ENCODE measurements around the gene SEZ6L2.
A peak's percentile ranks its signal among the peaks of the same experiment; 100 is the strongest.

SEZ6L2 gene

GRCh38 chr16:29899516-29900101 is at the start of gene SEZ6L2:
Gene SEZ6L2, minus strand, starts transcription at chr16:29899550. Its CDS starts 531 bp downstream, at chr16:29899019.
- Histone ChIP-seq H3K36me3 (ENCODE audit: insufficient read depth, low read length) (no peaks in the 10 kb centered on the region), H4K20me1 (ENCODE audit: insufficient read depth, low read length) (no peaks in the 10 kb centered on the region), H3F3A (ENCODE audit: insufficient read depth, low read length) (no peaks in the 10 kb centered on the region), H3K79me2 (ENCODE audit: insufficient read depth, low read length) (no peaks in the 10 kb centered on the region), H3K27ac (ENCODE audit: low read depth, low read length, poor library complexity, severe bottlenecking) (no peak within 1 kb of the TSS), H3K4me2 (ENCODE audit: low read length) (peak within 1 kb of the TSS; percentile 64), H3K9me2 (ENCODE audit: low read depth, low read length) (no peaks in the 10 kb centered on the region), H3K27me3 (ENCODE audit: insufficient read depth, low read length) (no peaks in the 10 kb centered on the region), H3K9me3 (ENCODE audit: low read length) (no peaks in the 10 kb centered on the region), H3K4me1 (ENCODE audit: insufficient read depth, low read length, severe bottlenecking) (peaks cover 5% of the 10 kb centered on the region), H3K9ac (ENCODE audit: low read length) (no peak within 1 kb of the TSS), H3K4me3 (ENCODE audit: low read depth, low read length, poor library complexity, severe bottlenecking) (peak within 1 kb of the TSS; percentile 57), H2AFZ (ENCODE audit: low read length) (no peak within 1 kb of the TSS)
- TF ChIP-seq EZH2 (IDR thresholded peaks at IDR 0.05; ENCODE audit: borderline replicate concordance, low read length) (no peak), CTCF (IDR thresholded peaks at IDR 0.05; ENCODE audit: low read length) (no peak)

GRCh38 chr16:29947897-29948296 is 48.5 kb upstream of the SEZ6L2 start:
- Histone ChIP-seq H2AFZ (ENCODE audit: low read length) (no peak overlapping the region), H3K4me3 (ENCODE audit: low read depth, low read length, poor library complexity, severe bottlenecking) (no peak overlapping the region), H3K4me2 (ENCODE audit: low read length) (no peak overlapping the region), H4K20me1 (ENCODE audit: insufficient read depth, low read length) (no peaks in the 10 kb centered on the region), H3F3A (ENCODE audit: insufficient read depth, low read length) (no peaks in the 10 kb centered on the region), H3K9me2 (ENCODE audit: low read depth, low read length) (no peaks in the 10 kb centered on the region), H3K9me3 (ENCODE audit: low read length) (0 out of 2 replicates have a peak, but pooled peaks cover 3% of the 10 kb centered on the region), H3K4me1 (ENCODE audit: insufficient read depth, low read length, severe bottlenecking) (peaks cover 9% of the 10 kb centered on the region), H3K79me2 (ENCODE audit: insufficient read depth, low read length) (no peaks in the 10 kb centered on the region), H3K9ac (ENCODE audit: low read length) (no peak overlapping the region), H3K36me3 (ENCODE audit: insufficient read depth, low read length) (no peaks in the 10 kb centered on the region; the same call in 1 of the 2 replicates), H3K27me3 (ENCODE audit: insufficient read depth, low read length) (peaks cover 2% of the 10 kb centered on the region; the same call in 1 of the 2 replicates), H3K27ac (ENCODE audit: low read depth, low read length, poor library complexity, severe bottlenecking) (no peak overlapping the region)
- no peak for TF ChIP-seq CTCF (IDR thresholded peaks at IDR 0.05; ENCODE audit: low read length)
- TF ChIP-seq EZH2 (IDR thresholded peaks at IDR 0.05; ENCODE audit: borderline replicate concordance, low read length) = no peak

DNA sequence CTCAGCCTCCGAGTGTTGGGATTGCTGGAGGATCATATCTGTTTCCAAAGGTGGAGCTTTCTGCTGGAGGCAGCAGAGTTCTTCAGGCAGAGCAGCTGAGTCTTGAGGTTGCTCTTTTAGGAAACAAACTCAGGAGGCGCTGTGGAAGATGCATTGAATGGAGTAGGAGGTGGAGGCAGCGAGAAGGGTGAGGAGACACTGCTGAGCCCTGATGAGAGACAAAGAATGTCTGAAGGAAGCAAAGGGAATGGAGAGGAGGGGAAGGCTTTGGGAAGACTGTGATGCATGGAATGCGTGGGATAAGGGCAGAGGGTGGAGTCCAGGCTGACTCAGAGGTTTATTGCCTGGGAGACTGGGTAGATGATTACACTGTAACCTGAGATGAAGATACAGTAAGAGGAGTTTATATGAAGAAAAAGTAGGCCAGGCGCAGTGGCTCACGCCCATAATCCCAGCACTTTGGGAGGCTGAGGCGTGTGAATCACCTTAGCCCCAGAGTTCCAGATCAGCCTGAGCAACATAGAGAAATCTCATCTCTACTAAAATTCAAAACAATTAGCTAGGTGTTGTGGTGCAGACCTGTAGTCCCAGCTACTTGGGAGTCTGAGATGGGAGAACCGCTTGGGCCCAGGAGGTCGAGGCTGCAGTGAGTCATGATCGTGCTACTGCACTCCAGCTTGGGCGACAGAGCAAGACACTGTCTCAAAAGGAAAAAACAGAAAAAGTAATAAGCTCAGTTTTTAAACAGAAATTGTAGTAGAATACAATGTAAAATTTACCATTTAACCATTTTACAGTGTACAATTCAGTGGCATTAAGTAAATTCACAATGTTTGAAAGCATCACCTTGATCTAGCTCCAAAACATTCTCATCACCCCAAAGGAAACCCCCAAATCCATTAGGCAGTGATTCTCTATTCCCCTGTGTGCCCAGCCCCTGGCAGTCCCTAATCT is 44.8 kb upstream of the SEZ6L2 start:
- H3K4me2 ChIP-seq (ENCODE audit: low read length) = peak overlapping the region; percentile 24; the same call in 1 of the 2 replicates

More for the DNA sequence above, 44.8 kb upstream of the SEZ6L2 start:
- Histone ChIP-seq H2AFZ (ENCODE audit: low read length) (no peak overlapping the region), H3K9me3 (ENCODE audit: low read length) (no peaks in the 10 kb centered on the region), H3K79me2 (ENCODE audit: insufficient read depth, low read length) (no peaks in the 10 kb centered on the region), H3K9me2 (ENCODE audit: low read depth, low read length) (no peaks in the 10 kb centered on the region), H4K20me1 (ENCODE audit: insufficient read depth, low read length) (no peaks in the 10 kb centered on the region), H3K27me3 (ENCODE audit: insufficient read depth, low read length) (peaks cover 7% of the 10 kb centered on the region; the same call in 1 of the 2 replicates), H3K4me3 (ENCODE audit: low read depth, low read length, poor library complexity, severe bottlenecking) (no peak overlapping the region), H3K36me3 (ENCODE audit: insufficient read depth, low read length) (no peaks in the 10 kb centered on the region; the same call in 1 of the 2 replicates), H3K4me1 (ENCODE audit: insufficient read depth, low read length, severe bottlenecking) (peaks cover 9% of the 10 kb centered on the region), H3K9ac (ENCODE audit: low read length) (no peak overlapping the region), H3F3A (ENCODE audit: insufficient read depth, low read length) (no peaks in the 10 kb centered on the region), H3K27ac (ENCODE audit: low read depth, low read length, poor library complexity, severe bottlenecking) (no peak overlapping the region)
- TF ChIP-seq CTCF (IDR thresholded peaks at IDR 0.05; ENCODE audit: low read length) (peak; percentile 15; the same call in 1 of the 2 replicates), EZH2 (IDR thresholded peaks at IDR 0.05; ENCODE audit: borderline replicate concordance, low read length) (no peak)
